Fibroblast of lung (primary cell): ENCODE data around the gene RGS19. TPM values are rescaled to one million over a fixed set of nuclear protein-coding genes. Genes with fewer than 3 reads are reported as not detected.

Experiments used
- DNase-seq, 2 donors: peaks; one replicate each; pipeline versions ENCODE4 v3.0.0 to v3.0.0-alpha.2; 2010; ENCODE audit warnings: low read depth in 2 of 2
- H2AFZ ChIP-seq: 2 replicates; pipeline ENCODE4 v1.5.1; 2012; ENCODE audit warnings: low read length, control low read depth, inconsistent platforms
- H3K27ac ChIP-seq: 2 replicates; pipeline ENCODE4 v1.5.1; 2011; ENCODE audit warnings: low read length, control low read depth; ENCODE audit not compliant: insufficient read depth
- H3K27me3 ChIP-seq: 2 replicates; pipeline ENCODE4 v1.5.1; 2011; ENCODE audit warnings: mild to moderate bottlenecking, low read length; ENCODE audit not compliant: control insufficient read depth, insufficient read depth
- H3K36me3 ChIP-seq: 2 replicates; pipeline ENCODE4 v1.5.1; 2011; ENCODE audit warnings: low read length; ENCODE audit not compliant: control insufficient read depth, insufficient read depth
- H3K4me1 ChIP-seq: 2 replicates; pipeline ENCODE4 v1.5.1; 2011; ENCODE audit warnings: low read length; ENCODE audit not compliant: control insufficient read depth, insufficient read depth; ENCODE audit errors: extremely low read depth
- H3K4me2 ChIP-seq: 2 replicates; pipeline ENCODE4 v1.5.1; 2011; ENCODE audit warnings: low read length, control low read depth; ENCODE audit not compliant: insufficient read depth; ENCODE audit errors: extremely low read depth
- H3K4me3 ChIP-seq, 4 experiments: fragments of 200-600 bp in 1 of 4; sonication (generic) in 1 of 4; replicated peaks in 1 of 4; 2 replicates each; pipeline ENCODE4 v1.5.1; 2011 to 2016; ENCODE audit warnings: low read length in 4 of 4, low read depth in 3 of 4, mild to moderate bottlenecking in 3 of 4, control low read depth in 2 of 4, inconsistent platforms in 1 of 4, mixed read lengths in 1 of 4; ENCODE audit not compliant: insufficient read depth in 1 of 4; ENCODE audit errors: control extremely low read depth in 1 of 4
- H3K79me2 ChIP-seq: 2 replicates; pipeline ENCODE4 v1.5.1; 2012; ENCODE audit warnings: mild to moderate bottlenecking, low read length, inconsistent platforms; ENCODE audit not compliant: control insufficient read depth, insufficient read depth
- H3K9ac ChIP-seq: 2 replicates; pipeline ENCODE4 v1.5.1; 2011; ENCODE audit warnings: mild to moderate bottlenecking, low read length, control low read depth; ENCODE audit not compliant: insufficient read depth
- H3K9me3 ChIP-seq: 2 replicates; pipeline ENCODE4 v1.5.1; 2012; ENCODE audit warnings: low read depth, low read length; ENCODE audit not compliant: control insufficient read depth, insufficient read depth
- H4K20me1 ChIP-seq: 2 replicates; pipeline ENCODE4 v1.5.1; 2011; ENCODE audit warnings: low read length; ENCODE audit not compliant: control insufficient read depth, insufficient read depth; ENCODE audit errors: extremely low read depth
- EZH2 ChIP-seq: IDR thresholded peaks from 2 replicates; pipeline ENCODE4 v1.5.1; 2012; ENCODE audit warnings: low read length, control low read depth, mild to moderate bottlenecking; ENCODE audit errors: missing control alignments
- polyA plus RNA-seq, 2 donors: library from polyadenylated mRNA; depleted of rRNA in 1 of 2; stranded (reverse) in 1 of 2; unstranded in 1 of 2; fragments of >200 nt; gene quantifications; 2 replicates each; pipeline ENCODE4 v1.2.1, GENCODE V29; 2011 to 2012; ENCODE audit warnings: missing spikeins in 1 of 2
- total RNA-seq: library from RNA; depleted of rRNA; stranded (reverse); fragments of >200 nt; gene quantifications from 2 replicates; pipeline ENCODE4 v1.2.1, GENCODE V29; 2014
- TF ChIP-seq, protein P1 (sequence below), 2 donors: IDR thresholded peaks in 1 of 2; conservative IDR thresholded peaks in 1 of 2; 1 replicate in 1 of 2; 2 replicates in 1 of 2; pipeline ENCODE4 v1.5.1; 2011 to 2012; ENCODE audit warnings: low read length in 2 of 2, control low read depth in 1 of 2, inconsistent platforms in 1 of 2, low read depth in 1 of 2, mild to moderate bottlenecking in 1 of 2

RGS19 gene
- total and polyA plus RNA-seq, 2 donors (not counting 1 experiment from before 2014, with no cell fraction given): 5.8 to 9.1 TPM

DNA sequence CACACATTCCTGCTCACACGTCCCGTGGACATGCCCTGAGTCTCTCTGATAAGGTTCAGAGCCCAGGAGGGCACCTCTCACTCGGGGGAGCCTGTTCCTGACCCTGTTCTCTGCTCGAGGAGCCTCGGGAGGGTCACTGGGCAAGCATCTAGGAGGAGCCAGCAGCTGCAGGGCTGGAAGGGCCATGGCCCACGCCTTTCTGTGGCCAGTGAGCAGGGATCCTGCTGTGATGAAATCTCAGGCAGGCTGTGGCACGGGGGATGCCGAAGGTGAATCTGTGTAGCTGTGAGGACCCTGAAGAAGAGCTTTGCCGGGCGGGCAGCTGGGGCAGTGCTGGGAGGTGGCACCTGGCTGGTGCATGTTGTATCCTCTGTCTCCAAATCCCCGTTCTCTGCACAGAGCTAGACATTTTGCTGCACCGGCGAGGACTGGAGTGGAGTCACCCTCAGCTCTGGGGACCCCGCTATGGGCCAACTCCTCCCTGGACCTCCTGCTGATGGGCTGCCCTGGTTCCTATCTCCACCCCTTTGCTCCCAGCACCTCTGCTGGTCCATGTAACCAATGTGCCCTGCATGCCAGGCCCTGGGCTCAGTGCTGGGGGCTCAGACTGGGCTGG, 35.1 kb upstream of the RGS19 start:
- Histone ChIP-seq H3K27ac (no peak overlapping the region), H2AFZ (no peak overlapping the region), H3K4me3 (no peak overlapping the region), H3K79me2 (no peaks in the 10 kb centered on the region), H3K27me3 (peaks cover 2% of the 10 kb centered on the region), H3K9me3 (no peaks in the 10 kb centered on the region), H3K9ac (no peak overlapping the region), H3K36me3 (no peaks in the 10 kb centered on the region), H3K4me2 (no peak overlapping the region), H4K20me1 (no peaks in the 10 kb centered on the region), H3K4me1 (no peaks in the 10 kb centered on the region)
- DNase-seq: no peak
- TF ChIP-seq, protein P1, sequence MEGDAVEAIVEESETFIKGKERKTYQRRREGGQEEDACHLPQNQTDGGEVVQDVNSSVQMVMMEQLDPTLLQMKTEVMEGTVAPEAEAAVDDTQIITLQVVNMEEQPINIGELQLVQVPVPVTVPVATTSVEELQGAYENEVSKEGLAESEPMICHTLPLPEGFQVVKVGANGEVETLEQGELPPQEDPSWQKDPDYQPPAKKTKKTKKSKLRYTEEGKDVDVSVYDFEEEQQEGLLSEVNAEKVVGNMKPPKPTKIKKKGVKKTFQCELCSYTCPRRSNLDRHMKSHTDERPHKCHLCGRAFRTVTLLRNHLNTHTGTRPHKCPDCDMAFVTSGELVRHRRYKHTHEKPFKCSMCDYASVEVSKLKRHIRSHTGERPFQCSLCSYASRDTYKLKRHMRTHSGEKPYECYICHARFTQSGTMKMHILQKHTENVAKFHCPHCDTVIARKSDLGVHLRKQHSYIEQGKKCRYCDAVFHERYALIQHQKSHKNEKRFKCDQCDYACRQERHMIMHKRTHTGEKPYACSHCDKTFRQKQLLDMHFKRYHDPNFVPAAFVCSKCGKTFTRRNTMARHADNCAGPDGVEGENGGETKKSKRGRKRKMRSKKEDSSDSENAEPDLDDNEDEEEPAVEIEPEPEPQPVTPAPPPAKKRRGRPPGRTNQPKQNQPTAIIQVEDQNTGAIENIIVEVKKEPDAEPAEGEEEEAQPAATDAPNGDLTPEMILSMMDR (conservative IDR thresholded peaks at IDR 0.05 in 1 of 2, IDR thresholded peaks at IDR 0.05 in 1 of 2; ENCODE audit: low read depth in 1 of 2, low read length in 2 of 2): no peak
- no peak for TF ChIP-seq EZH2

DNA sequence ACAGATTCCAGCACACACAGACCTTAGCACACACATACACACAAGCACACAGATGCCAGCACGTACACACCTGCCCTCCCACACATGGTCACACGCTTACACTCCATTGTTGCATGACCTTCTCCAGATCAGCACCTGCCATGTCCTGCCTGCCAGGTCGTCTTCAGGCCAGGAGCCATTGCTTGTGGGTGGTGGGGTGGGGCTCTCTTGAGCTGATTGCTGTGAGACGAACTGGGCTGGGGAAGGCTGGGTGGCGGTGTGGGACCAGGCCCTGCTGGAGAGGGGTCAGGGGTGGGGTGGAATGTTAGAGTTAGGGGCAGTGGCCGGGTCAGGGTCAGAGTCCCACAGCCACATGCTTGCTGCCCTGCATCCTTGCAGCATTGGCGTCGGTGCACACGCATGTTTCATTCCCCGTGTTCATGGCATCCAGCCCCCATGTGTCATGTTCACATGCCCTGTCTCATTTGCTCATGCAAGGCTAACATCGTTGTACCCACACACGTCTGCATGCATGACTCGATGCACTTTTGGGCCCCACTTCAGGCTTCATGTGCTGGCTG, 34.6 kb upstream of the RGS19 start:
- H3K79me2 ChIP-seq: no peaks in the 10 kb centered on the region
- H3K4me1 ChIP-seq: no peaks in the 10 kb centered on the region
- H3K4me2 ChIP-seq: no peak overlapping the region
- no peak overlapping the region for H3K27ac ChIP-seq
- H3K27me3 ChIP-seq: peaks cover 2% of the 10 kb centered on the region
- H4K20me1 ChIP-seq: no peaks in the 10 kb centered on the region
- no peak overlapping the region for H2AFZ ChIP-seq
- no peak for TF ChIP-seq EZH2
- TF ChIP-seq, protein P1 (conservative IDR thresholded peaks at IDR 0.05 in 1 of 2, IDR thresholded peaks at IDR 0.05 in 1 of 2; ENCODE audit: low read depth in 1 of 2, low read length in 2 of 2): no peak
- no peak for DNase-seq
- H3K4me3 ChIP-seq: no peak overlapping the region
- H3K9me3 ChIP-seq: no peaks in the 10 kb centered on the region
- H3K36me3 ChIP-seq: no peaks in the 10 kb centered on the region
- no peak overlapping the region for H3K9ac ChIP-seq

DNA sequence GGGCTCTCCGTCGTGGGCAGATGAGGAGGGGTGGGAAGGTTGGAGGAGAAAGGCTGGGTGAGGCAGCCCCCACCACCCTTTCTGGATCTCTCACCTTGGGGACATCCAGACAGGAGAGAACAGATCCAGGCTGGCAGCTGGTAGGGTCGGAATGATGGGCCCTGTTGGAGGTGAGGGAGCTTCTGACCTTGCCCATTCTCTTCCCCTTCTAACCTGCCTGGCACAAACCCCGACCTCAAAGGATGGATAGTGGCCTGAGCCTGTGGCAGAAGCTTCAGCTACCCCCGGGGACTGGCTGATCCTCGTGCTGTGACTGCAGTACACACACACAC, 34.1 kb upstream of the RGS19 start:
- H3K4me1 ChIP-seq: no peaks in the 10 kb centered on the region

More for the DNA sequence above, 34.1 kb upstream of the RGS19 start:
- TF ChIP-seq, protein P1 (conservative IDR thresholded peaks at IDR 0.05 in 1 of 2, IDR thresholded peaks at IDR 0.05 in 1 of 2; ENCODE audit: low read depth in 1 of 2, low read length in 2 of 2): no peak
- no peak for TF ChIP-seq EZH2
- Histone ChIP-seq H3K79me2 (no peaks in the 10 kb centered on the region), H3K4me2 (no peak overlapping the region), H3K4me3 (no peak overlapping the region), H3K9ac (no peak overlapping the region), H3K27ac (no peak overlapping the region), H3K27me3 (peaks cover 2% of the 10 kb centered on the region), H3K9me3 (no peaks in the 10 kb centered on the region), H2AFZ (no peak overlapping the region), H4K20me1 (no peaks in the 10 kb centered on the region), H3K36me3 (no peaks in the 10 kb centered on the region)
- DNase-seq: no peak
